ENCODE measurements around the gene ADK.

ADK gene

GRCh38 chr10:74683067-74683466 is 532.0 kb downstream of the ADK start:
- TF ChIP-seq CTCF (IDR thresholded peaks at IDR 0.05; ENCODE audit: insufficient read depth, low read length, missing control alignments) = no peak
- ChIA-PET CTCF (interaction anchor here (0.8 to 1.3 kb wide), 3 partner anchors 11 to 418 kb away, joined by 3 read pairs; no protein-coding TSS in a partner anchor), POLR2A (no interaction called here)
- no peak for DNase-seq (ENCODE audit: low read depth, low spot score)
- H3K4me3 ChIP-seq (ENCODE audit: low read depth, low read length) = no peak overlapping the region

DNA sequence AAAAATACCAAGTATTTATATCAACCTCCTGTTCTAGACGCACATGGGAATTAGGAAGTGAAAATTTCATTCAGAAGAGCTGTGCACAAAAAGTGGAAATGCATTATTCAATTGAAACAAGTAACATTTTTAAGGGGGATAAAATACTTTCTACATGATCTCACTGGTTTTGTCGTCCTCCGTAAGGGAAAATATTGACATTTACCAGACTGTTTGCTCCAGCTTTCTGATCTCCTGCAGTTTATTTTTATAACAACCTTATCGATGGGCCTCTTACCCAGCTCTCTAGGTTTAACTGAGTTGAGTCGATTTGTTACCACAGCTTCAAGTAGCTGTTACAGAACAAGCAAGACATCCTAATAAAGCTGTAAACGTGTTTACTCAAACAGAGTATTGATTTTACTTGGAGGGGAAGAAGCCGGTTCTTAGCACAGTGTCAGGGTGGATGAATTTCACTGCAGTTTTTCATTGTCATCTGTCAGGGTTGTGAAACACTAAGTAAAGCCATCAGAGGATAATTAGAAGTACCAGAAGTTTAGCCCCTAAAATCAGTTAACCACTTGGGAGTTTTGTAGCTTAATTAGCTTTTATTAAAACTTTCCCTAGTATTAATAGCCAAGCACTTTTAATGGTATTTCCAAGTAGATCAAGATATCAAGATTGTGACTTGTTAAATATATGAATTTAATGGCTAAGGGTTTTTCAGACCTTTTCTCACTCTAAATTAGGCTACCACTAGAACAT is 532.8 kb downstream of the ADK start:
- CTCF ChIA-PET = interaction anchor here (0.8 to 1.3 kb wide), 2 partner anchors 14 to 417 kb away, joined by 3 read pairs; no protein-coding TSS in a partner anchor
- DNase-seq (ENCODE audit: low read depth, low spot score) = no peak
- POLR2A ChIA-PET = no interaction called here

GRCh38 chr10:74684462-74684861 is 533.4 kb downstream of the ADK start:
- ChIA-PET POLR2A (no interaction called here), CTCF (no interaction called here)
- no peak for DNase-seq (ENCODE audit: low read depth, low spot score)
- TF ChIP-seq CTCF (IDR thresholded peaks at IDR 0.05; ENCODE audit: insufficient read depth, low read length, missing control alignments) = no peak
- no peak overlapping the region for H3K4me3 ChIP-seq (ENCODE audit: low read depth, low read length)

More for the DNA sequence above, 532.8 kb downstream of the ADK start:
- no peak overlapping the region for H3K4me3 ChIP-seq (ENCODE audit: low read depth, low read length)
- TF ChIP-seq CTCF (IDR thresholded peaks at IDR 0.05; ENCODE audit: insufficient read depth, low read length, missing control alignments) = no peak

DNA sequence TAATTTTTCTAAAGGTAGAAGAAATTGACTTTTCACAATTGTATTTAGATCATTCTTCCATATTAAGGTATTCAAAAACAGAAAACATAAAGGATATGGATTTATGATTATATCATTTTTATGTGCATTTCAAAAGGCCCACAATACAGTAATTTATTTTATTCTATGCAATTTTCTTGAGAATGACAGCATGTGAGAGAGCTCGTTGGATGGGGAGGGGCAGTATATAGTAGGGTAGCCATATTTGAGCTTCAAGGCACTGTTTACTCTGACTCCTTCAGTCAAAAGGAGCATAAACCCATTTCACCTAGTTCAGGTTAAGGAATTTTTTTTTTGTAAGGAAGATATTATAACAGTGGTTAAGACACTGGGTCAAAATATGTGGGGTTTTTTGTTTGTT is 534.5 kb downstream of the ADK start:
- no peak overlapping the region for H3K4me3 ChIP-seq (ENCODE audit: low read depth, low read length)
- no peak for TF ChIP-seq CTCF (IDR thresholded peaks at IDR 0.05; ENCODE audit: insufficient read depth, low read length, missing control alignments)
- POLR2A ChIA-PET = no interaction called here
- DNase-seq (ENCODE audit: low read depth, low spot score) = no peak
- CTCF ChIA-PET = no interaction called here

GRCh38 chr10:74690393-74690792 is 539.4 kb downstream of the ADK start:
- no peak for TF ChIP-seq CTCF (IDR thresholded peaks at IDR 0.05; ENCODE audit: insufficient read depth, low read length, missing control alignments)
- H3K4me3 ChIP-seq (ENCODE audit: low read depth, low read length) = no peak overlapping the region
- POLR2A ChIA-PET = no interaction called here
- CTCF ChIA-PET = interaction anchor here (1.4 kb wide), 1 partner anchor 46 kb away, joined by 5 read pairs; no protein-coding TSS in a partner anchor
- DNase-seq (ENCODE audit: low read depth, low spot score) = no peak

DNA sequence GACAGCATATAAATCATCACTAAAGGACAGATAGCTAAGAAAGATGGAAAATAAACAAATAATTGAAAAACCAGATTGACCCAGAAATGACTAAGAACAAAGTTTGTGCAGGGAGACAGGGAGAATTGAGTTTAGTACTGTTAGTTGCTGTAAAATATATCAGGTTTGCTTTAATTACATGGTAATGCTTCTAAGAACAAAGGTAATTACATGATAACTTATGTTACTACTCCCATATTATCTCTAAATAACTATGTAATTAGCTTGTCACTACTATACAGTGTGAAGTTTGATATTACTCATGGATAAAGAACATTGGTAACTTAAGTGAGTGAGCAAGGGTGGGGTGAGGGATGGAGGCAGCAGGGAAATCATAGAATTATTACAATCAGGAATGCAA is 540.1 kb downstream of the ADK start:
- no peak for DNase-seq (ENCODE audit: low read depth, low spot score)
- ChIA-PET POLR2A (no interaction called here), CTCF (interaction anchor here (1.4 kb wide), 1 partner anchor 46 kb away, joined by 5 read pairs; no protein-coding TSS in a partner anchor)
- TF ChIP-seq CTCF (IDR thresholded peaks at IDR 0.05; ENCODE audit: insufficient read depth, low read length, missing control alignments) = no peak
- H3K4me3 ChIP-seq (ENCODE audit: low read depth, low read length) = no peak overlapping the region
